ENCODE data around the gene GP2. TPM values are rescaled to one million over a fixed set of nuclear protein-coding genes. Genes with fewer than 3 reads are reported as not detected.

The GP2 gene
- polyA plus RNA-seq, 1 of the 3 experiments (the other 2 are of a cell fraction), result not detected

GRCh38 chr16:20268409-20268808 is 58.9 kb downstream of the GP2 start (continued):
- TF ChIP-seq MAX (IDR thresholded peaks at IDR 0.05; ENCODE audit: low read depth), result no peak
- no peak for TF ChIP-seq MXI1 (IDR thresholded peaks at IDR 0.05; ENCODE audit: low read depth, low read length)

GRCh38 chr16:20265019-20265418 is 62.3 kb downstream of the GP2 start:
- H3K4me2 ChIP-seq, result no peak overlapping the region
- TF ChIP-seq POLR2AphosphoS5 (IDR thresholded peaks at IDR 0.05; ENCODE audit: low read depth, low read length) (no peak), ZBTB33 (IDR thresholded peaks at IDR 0.05; ENCODE audit: borderline replicate concordance, low read depth) (no peak), JUND (IDR thresholded peaks at IDR 0.05) (no peak), USF2 (IDR thresholded peaks at IDR 0.05; ENCODE audit: borderline replicate concordance, low read depth, low read length) (no peak), NRF1 (IDR thresholded peaks at IDR 0.05; ENCODE audit: low read depth, low read length) (no peak), FOXJ3 (CRISPR knock-in tag; IDR thresholded peaks at IDR 0.05) (no peak), RFX5 (IDR thresholded peaks at IDR 0.05; ENCODE audit: low read length) (no peak)
- no peaks in the 10 kb centered on the region for H3F3A ChIP-seq (replicated peaks; ENCODE audit: insufficient read depth)
- no peak for DNase-seq
- ChIA-PET POLR2A (no interaction called here), CTCF (interaction anchor here (1.4 kb wide), 1 partner anchor 358 kb away, joined by 3 read pairs; no protein-coding TSS in a partner anchor)
- H3K36me3 ChIP-seq (replicated peaks in 1 of 2; ENCODE audit: control insufficient read depth in 1 of 2, insufficient read depth in 2 of 2, low read length in 1 of 2), result no peaks in the 10 kb centered on the region
- no peak overlapping the region for H3K4me3 ChIP-seq (ENCODE audit: low read depth in 2 of 2, low read length in 1 of 2)
- H3K79me2 ChIP-seq (ENCODE audit: insufficient read depth), result no peaks in the 10 kb centered on the region
- no peak overlapping the region for H2AFZ ChIP-seq (ENCODE audit: low read depth)
- H3K4me1 ChIP-seq (ENCODE audit: control insufficient read depth in 1 of 2, insufficient read depth in 2 of 2, low read depth in 1 of 2, low read length in 1 of 2), result no peaks in the 10 kb centered on the region
- no peak overlapping the region for H3K9ac ChIP-seq
- H3K9me3 ChIP-seq, result no peaks in the 10 kb centered on the region
- H4K20me1 ChIP-seq (ENCODE audit: insufficient read depth), result no peaks in the 10 kb centered on the region
- 44% methylated on average over 4 of the region's 4 CpGs for WGBS (ENCODE audit: low lambda C conversion rate)
- H3K27me3 ChIP-seq (ENCODE audit: insufficient read depth), result no peaks in the 10 kb centered on the region
- H3K9me2 ChIP-seq, result no peaks in the 10 kb centered on the region
- H3K27ac ChIP-seq (ENCODE audit: low read depth in 2 of 2, low read length in 1 of 2), result no peak overlapping the region

GRCh38 chr16:20263138-20263855 is 64.0 kb downstream of the GP2 start:
- 53% methylated on average over 12 of the region's 12 CpGs for WGBS (ENCODE audit: low lambda C conversion rate)

More at GRCh38 chr16:20263138-20263855, 64.0 kb downstream of the GP2 start:
- no peak for TF ChIP-seq FOXM1 (IDR thresholded peaks at IDR 0.05; ENCODE audit: low read depth)
- no peak for TF ChIP-seq SIN3A (IDR thresholded peaks at IDR 0.05; ENCODE audit: borderline replicate concordance, low read depth, low read length)
- TF ChIP-seq JUND (IDR thresholded peaks at IDR 0.05), result no peak
- no peak for TF ChIP-seq ZBTB33 (IDR thresholded peaks at IDR 0.05; ENCODE audit: borderline replicate concordance, low read depth)
- Histone ChIP-seq H3K36me3 (replicated peaks in 1 of 2; ENCODE audit: control insufficient read depth in 1 of 2, insufficient read depth in 2 of 2, low read length in 1 of 2) (no peaks in the 10 kb centered on the region), H2AFZ (ENCODE audit: low read depth) (no peak overlapping the region), H3K27me3 (ENCODE audit: insufficient read depth) (no peaks in the 10 kb centered on the region), H3K9me3 (no peaks in the 10 kb centered on the region), H3K4me1 (ENCODE audit: control insufficient read depth in 1 of 2, insufficient read depth in 2 of 2, low read depth in 1 of 2, low read length in 1 of 2) (no peaks in the 10 kb centered on the region), H3K9ac (no peak overlapping the region), H3K27ac (ENCODE audit: low read depth in 2 of 2, low read length in 1 of 2) (no peak overlapping the region), H3K4me2 (no peak overlapping the region), H3F3A (replicated peaks; ENCODE audit: insufficient read depth) (no peaks in the 10 kb centered on the region), H3K79me2 (ENCODE audit: insufficient read depth) (no peaks in the 10 kb centered on the region), H4K20me1 (ENCODE audit: insufficient read depth) (no peaks in the 10 kb centered on the region), H3K4me3 (ENCODE audit: low read depth in 2 of 2, low read length in 1 of 2) (no peak overlapping the region), H3K9me2 (no peaks in the 10 kb centered on the region)
- ChIA-PET CTCF (interaction anchor here (1.6 kb wide), 1 partner anchor 37 kb away, joined by 6 read pairs; no protein-coding TSS in a partner anchor), POLR2A (no interaction called here)
- no peak for DNase-seq

Measured in SK-N-SH (cell line).